Measurements from ENCODE around the gene ZBTB48. TPM values are rescaled to one million over a fixed set of nuclear protein-coding genes. Genes with fewer than 3 reads are reported as not detected.

ZBTB48 gene
- total RNA-seq, 1 donor from 2014 or later: 36.5 TPM

GRCh38 chr1:6536291-6536690, 43.5 kb upstream of the ZBTB48 start:
- Histone ChIP-seq H3K4me3 (no peak overlapping the region), H3K9me3 (no peaks in the 10 kb centered on the region), H3K27me3 (ENCODE audit: low read depth) (no peaks in the 10 kb centered on the region), H3K27ac (no peak overlapping the region), H3K4me1 (no peaks in the 10 kb centered on the region), H3K36me3 (peaks cover 63% of the 10 kb centered on the region)
- no peak for TF ChIP-seq CTCF (IDR thresholded peaks at IDR 0.05)
- intact Hi-C loops (cut with DNase I): no loop called here
- ATAC-seq (no peak), DNase-seq (no peak)

- H3K4me3 ChIP-seq: no peak overlapping the region
- no peak for TF ChIP-seq CTCF (IDR thresholded peaks at IDR 0.05)
- H3K27ac ChIP-seq: no peak overlapping the region
- H3K27me3 ChIP-seq (ENCODE audit: low read depth): no peaks in the 10 kb centered on the region
- H3K4me1 ChIP-seq: no peaks in the 10 kb centered on the region
- no peaks in the 10 kb centered on the region for H3K9me3 ChIP-seq
- DNase-seq (no peak), ATAC-seq (no peak)
- intact Hi-C loops (cut with DNase I): no loop called here
- H3K36me3 ChIP-seq: peaks cover 59% of the 10 kb centered on the region
Observed at GRCh38 chr1:6538956-6539355, 40.8 kb upstream of the ZBTB48 start.

DNA sequence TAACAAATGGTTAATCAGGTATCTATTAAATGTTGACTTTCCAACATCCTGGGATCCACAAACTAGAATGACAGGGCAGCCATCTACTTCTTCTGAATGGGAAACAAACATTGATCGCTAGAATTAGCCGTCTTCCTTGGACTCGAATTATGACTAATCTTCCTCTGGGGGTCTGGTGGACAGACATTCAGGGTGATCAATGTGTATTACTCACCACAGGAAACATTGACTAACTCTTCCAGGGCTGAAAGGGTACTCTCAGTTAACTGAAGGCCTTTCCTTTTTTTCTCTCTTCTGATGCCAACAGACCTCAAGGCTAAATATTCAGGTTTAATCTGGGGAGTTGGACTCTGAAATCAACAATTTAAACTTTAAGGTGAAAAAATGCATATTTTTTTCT, 35.0 kb upstream of the ZBTB48 start:
- intact Hi-C loops (cut with DNase I): no loop called here
- H3K4me1 ChIP-seq: peaks cover 15% of the 10 kb centered on the region

GRCh38 chr1:6545276-6546112, 34.3 kb upstream of the ZBTB48 start:
- Histone ChIP-seq H3K27me3 (ENCODE audit: low read depth) (no peaks in the 10 kb centered on the region), H3K4me1 (peaks cover 15% of the 10 kb centered on the region), H3K9me3 (no peaks in the 10 kb centered on the region), H3K36me3 (peaks cover 95% of the 10 kb centered on the region), H3K27ac (no peak overlapping the region), H3K4me3 (no peak overlapping the region)
- DNase-seq (no peak), ATAC-seq (no peak)
- TF ChIP-seq CTCF (IDR thresholded peaks at IDR 0.05): no peak
- intact Hi-C loops (cut with DNase I): no loop called here

More for the DNA sequence above, 35.0 kb upstream of the ZBTB48 start:
- no peak for TF ChIP-seq CTCF (IDR thresholded peaks at IDR 0.05)
- no peak overlapping the region for H3K27ac ChIP-seq
- DNase-seq: no peak
- ATAC-seq: no peak
- no peak overlapping the region for H3K4me3 ChIP-seq
- no peaks in the 10 kb centered on the region for H3K9me3 ChIP-seq
- peaks cover 92% of the 10 kb centered on the region for H3K36me3 ChIP-seq
- no peaks in the 10 kb centered on the region for H3K27me3 ChIP-seq (ENCODE audit: low read depth)

GRCh38 chr1:6546326-6546725, 33.5 kb upstream of the ZBTB48 start:
- Histone ChIP-seq H3K27me3 (ENCODE audit: low read depth) (no peaks in the 10 kb centered on the region), H3K27ac (no peak overlapping the region), H3K4me1 (peaks cover 15% of the 10 kb centered on the region), H3K9me3 (no peaks in the 10 kb centered on the region), H3K36me3 (peaks cover 94% of the 10 kb centered on the region), H3K4me3 (no peak overlapping the region)
- intact Hi-C loops (cut with DNase I): no loop called here
- TF ChIP-seq CTCF (IDR thresholded peaks at IDR 0.05): no peak
- DNase-seq (no peak), ATAC-seq (peak; percentile 28 to 46)
